Stomach (tissue), 4 donors: ENCODE measurements around the gene NELL1.
A peak's percentile ranks its signal among the peaks of the same experiment; 100 is the strongest.

ENCODE experiments used
- CTCF ChIP-seq, 7 experiments: fragments of 450-650 bp in 4 of 7; fragments of 200-600 bp in 3 of 7; sonication (generic) in 3 of 7; IDR thresholded peaks; one replicate each; pipeline ENCODE4 v1.5.1; 2016 to 2019; ENCODE audit warnings: antibody characterized with exemption in 7 of 7, control low read depth in 2 of 7, mild to moderate bottlenecking in 1 of 7
- EP300 ChIP-seq: sonication (generic); formaldehyde crosslinking; IDR thresholded peaks from one replicate; pipeline ENCODE4 v1.6.1; 2017; ENCODE audit warnings: antibody characterized with exemption

- TF ChIP-seq CTCF (IDR thresholded peaks at IDR 0.05) (peak in 1 of 7 experiments; percentile 14), EP300 (no peak)
These were observed 3.2 kb downstream of the NELL1 start for GRCh38 chr11:20672575-20672974.
